Thoracic aorta (tissue), 2 donors: ENCODE results near the gene REEP6. TPM values are rescaled to one million over a fixed set of nuclear protein-coding genes. Genes with fewer than 3 reads are reported as not detected.
A peak's percentile ranks its signal among the peaks of the same experiment; 100 is the strongest.
"Not testable (repeated sequence)": the region's sequence is repeated elsewhere in the genome, so short reads cannot be mapped to it uniquely, and the experiment has no call there.

ENCODE experiments used
- ATAC-seq: fragments of 150-250 bp; one replicate; pipeline ENCODE4 v1.8.0; 2017; ENCODE audit warnings: low read depth; ENCODE audit not compliant: insufficient number of reproducible peaks, low FRiP score
- DNase-seq: peaks from one replicate; pipeline ENCODE4 v3.0.0-alpha.2; 2020; ENCODE audit warnings: low spot score
- H3K27ac ChIP-seq, 2 donors: fragments of 200-600 bp; sonication (generic); 1 replicate in 1 of 2; 2 replicates in 1 of 2; pipeline ENCODE4 v1.5.1; 2016; ENCODE audit warnings: mild to moderate bottlenecking in 2 of 2, moderate library complexity in 2 of 2
- H3K27me3 ChIP-seq: fragments of 200-600 bp; sonication (generic); replicated peaks from 2 replicates; pipeline ENCODE4 v1.6.0; 2016; ENCODE audit warnings: mild to moderate bottlenecking; ENCODE audit not compliant: insufficient read depth
- H3K36me3 ChIP-seq: fragments of 200-600 bp; sonication (generic); one replicate; pipeline ENCODE4 v1.5.1; 2016
- H3K4me1 ChIP-seq, 2 donors: fragments of 200-600 bp; sonication (generic); 1 replicate in 1 of 2; 2 replicates in 1 of 2; pipeline versions ENCODE4 v1.5.1 to v1.6.0; 2016; ENCODE audit warnings: low read depth in 2 of 2, mild to moderate bottlenecking in 1 of 2; ENCODE audit not compliant: control insufficient read depth in 1 of 2
- H3K4me3 ChIP-seq: fragments of 200-600 bp; sonication (generic); 2 replicates; pipeline ENCODE4 v1.5.1; 2016; ENCODE audit warnings: mild to moderate bottlenecking
- H3K9me3 ChIP-seq: fragments of 200-600 bp; sonication (generic); 2 replicates; pipeline ENCODE4 v1.5.1; 2016
- total RNA-seq, 2 donors: library from RNA; depleted of rRNA; stranded (reverse); fragments of >200 nt; gene quantifications; one replicate each; pipeline versions ENCODE4 v1.1.0 to v1.2.3, GENCODE V29; 2016
- TF ChIP-seq, protein P1 (sequence below): fragments of 200-600 bp; sonication (generic); IDR thresholded peaks from one replicate; pipeline ENCODE4 v1.5.1; 2019; ENCODE audit warnings: antibody characterized with exemption

REEP6 gene
- total RNA-seq, 2 donors from 2014 or later = 0.35 to 1.6 TPM

- Histone ChIP-seq H3K4me3 (no peak overlapping the region), H3K36me3 (peaks cover 6% of the 10 kb centered on the region), H3K27ac (no peak overlapping the region), H3K4me1 (peaks cover 25 to 37% of the 10 kb centered on the region in 2 donors), H3K27me3 (peaks cover 15% of the 10 kb centered on the region), H3K9me3 (no peaks in the 10 kb centered on the region)
- TF ChIP-seq, protein P1, sequence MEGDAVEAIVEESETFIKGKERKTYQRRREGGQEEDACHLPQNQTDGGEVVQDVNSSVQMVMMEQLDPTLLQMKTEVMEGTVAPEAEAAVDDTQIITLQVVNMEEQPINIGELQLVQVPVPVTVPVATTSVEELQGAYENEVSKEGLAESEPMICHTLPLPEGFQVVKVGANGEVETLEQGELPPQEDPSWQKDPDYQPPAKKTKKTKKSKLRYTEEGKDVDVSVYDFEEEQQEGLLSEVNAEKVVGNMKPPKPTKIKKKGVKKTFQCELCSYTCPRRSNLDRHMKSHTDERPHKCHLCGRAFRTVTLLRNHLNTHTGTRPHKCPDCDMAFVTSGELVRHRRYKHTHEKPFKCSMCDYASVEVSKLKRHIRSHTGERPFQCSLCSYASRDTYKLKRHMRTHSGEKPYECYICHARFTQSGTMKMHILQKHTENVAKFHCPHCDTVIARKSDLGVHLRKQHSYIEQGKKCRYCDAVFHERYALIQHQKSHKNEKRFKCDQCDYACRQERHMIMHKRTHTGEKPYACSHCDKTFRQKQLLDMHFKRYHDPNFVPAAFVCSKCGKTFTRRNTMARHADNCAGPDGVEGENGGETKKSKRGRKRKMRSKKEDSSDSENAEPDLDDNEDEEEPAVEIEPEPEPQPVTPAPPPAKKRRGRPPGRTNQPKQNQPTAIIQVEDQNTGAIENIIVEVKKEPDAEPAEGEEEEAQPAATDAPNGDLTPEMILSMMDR = no peak
- DNase-seq (no peak), ATAC-seq (no peak)
Measured at GRCh38 chr19:1474765-1475351, 16.1 kb upstream of the REEP6 start.

- H3K4me3 ChIP-seq = no peak overlapping the region
- no peak overlapping the region for H3K27ac ChIP-seq
- H3K4me1 ChIP-seq = peaks cover 15 to 27% of the 10 kb centered on the region in 2 donors
- H3K9me3 ChIP-seq = no peaks in the 10 kb centered on the region
- TF ChIP-seq, protein P1 = no peak
- H3K36me3 ChIP-seq = peaks cover 6% of the 10 kb centered on the region
- peaks cover 15% of the 10 kb centered on the region for H3K27me3 ChIP-seq
- ATAC-seq (no peak), DNase-seq (no peak)
Measured at GRCh38 chr19:1475751-1476437, 15.1 kb upstream of the REEP6 start.

- DNase-seq, H3K27me3 ChIP-seq, H3K9me3 ChIP-seq, H3K36me3 ChIP-seq, ATAC-seq, H3K27ac ChIP-seq, H3K4me3 ChIP-seq: not testable (repeated sequence)
- peaks cover 6 to 15% of the 10 kb centered on the region in 2 donors for H3K4me1 ChIP-seq
Measured at GRCh38 chr19:1477056-1477455, 13.9 kb upstream of the REEP6 start.

GRCh38 chr19:1478934-1479707, 11.9 kb upstream of the REEP6 start, which contains the start of gene C19orf25:
C19orf25 (minus strand) TSS chr19:1479215; CDS start chr19:1478903, 312 bp downstream.
- peak; percentile 78 for DNase-seq
- TF ChIP-seq, protein P1 = no peak
- Histone ChIP-seq H3K9me3 (no peaks in the 10 kb centered on the region), H3K27ac (peak within 1 kb of the TSS in 1 of 2 donors; percentile 32), H3K4me1 (peaks cover 6 to 15% of the 10 kb centered on the region in 2 donors), H3K4me3 (peak within 1 kb of the TSS; percentile 86), H3K36me3 (peaks cover 6% of the 10 kb centered on the region), H3K27me3 (no peaks in the 10 kb centered on the region)
- ATAC-seq = peak; percentile 85

- Histone ChIP-seq H3K4me3 (no peak overlapping the region), H3K27ac (no peak overlapping the region), H3K9me3 (no peaks in the 10 kb centered on the region), H3K4me1 (peaks cover 6 to 15% of the 10 kb centered on the region in 2 donors), H3K27me3 (no peaks in the 10 kb centered on the region), H3K36me3 (peaks cover under 1% of the 10 kb centered on the region)
- DNase-seq (no peak), ATAC-seq (no peak)
- TF ChIP-seq, protein P1 = no peak
Measured at GRCh38 chr19:1481224-1481892, 9.6 kb upstream of the REEP6 start.
